ENCODE results near the gene VIPR2.
"Not testable (repeated sequence)": the region's sequence is repeated elsewhere in the genome, so short reads cannot be mapped to it uniquely, and the experiment has no call there.

The VIPR2 gene

GRCh38 chr7:159010411-159010810 lies 134.3 kb downstream of the VIPR2 start:
- DNase-seq (ENCODE audit: low read depth), result no peak

- no peak for DNase-seq (ENCODE audit: low read depth)
Measured at GRCh38 chr7:159009951-159010350, 134.7 kb downstream of the VIPR2 start.

GRCh38 chr7:159008417-159008816 lies 136.2 kb downstream of the VIPR2 start:
- no peak for DNase-seq (ENCODE audit: low read depth)

- DNase-seq (ENCODE audit: low read depth), result no peak
Measured at GRCh38 chr7:159007996-159008389, 136.7 kb downstream of the VIPR2 start.

- no peak for DNase-seq (ENCODE audit: low read depth)
Measured at GRCh38 chr7:159007364-159007995, 137.2 kb downstream of the VIPR2 start.

GRCh38 chr7:159006610-159007130 lies 138.0 kb downstream of the VIPR2 start:
- DNase-seq (ENCODE audit: low read depth), result no peak

- not testable (repeated sequence) for DNase-seq (ENCODE audit: low read depth)
Measured at GRCh38 chr7:159006022-159006609, 138.6 kb downstream of the VIPR2 start.

GRCh38 chr7:159005618-159006017 lies 139.0 kb downstream of the VIPR2 start:
- DNase-seq (ENCODE audit: low read depth), result no peak

GRCh38 chr7:159004411-159004810 lies 140.3 kb downstream of the VIPR2 start:
- no peak for DNase-seq (ENCODE audit: low read depth)

- DNase-seq (ENCODE audit: low read depth), result no peak
Measured at GRCh38 chr7:159001811-159002210, 142.9 kb downstream of the VIPR2 start.

- DNase-seq (ENCODE audit: low read depth), result no peak
Measured at GRCh38 chr7:159000859-159001435, 143.7 kb downstream of the VIPR2 start.

- no peak for DNase-seq (ENCODE audit: low read depth)
Measured at GRCh38 chr7:159000070-159000469, 144.6 kb downstream of the VIPR2 start.

- no peak for DNase-seq (ENCODE audit: low read depth)
Measured at GRCh38 chr7:158999496-158999895, 145.2 kb downstream of the VIPR2 start.

GRCh38 chr7:158998261-158998660 lies 146.4 kb downstream of the VIPR2 start:
- not testable (repeated sequence) for DNase-seq (ENCODE audit: low read depth)

- DNase-seq (ENCODE audit: low read depth), result no peak
Measured at GRCh38 chr7:158997471-158997870, 147.2 kb downstream of the VIPR2 start.

GRCh38 chr7:158997110-158997453 lies 147.6 kb downstream of the VIPR2 start:
- no peak for DNase-seq (ENCODE audit: low read depth)

GRCh38 chr7:158996214-158997109 lies 148.2 kb downstream of the VIPR2 start:
- no peak for DNase-seq (ENCODE audit: low read depth)

- DNase-seq (ENCODE audit: low read depth), result no peak
Measured at GRCh38 chr7:158995514-158995913, 149.2 kb downstream of the VIPR2 start.

- DNase-seq (ENCODE audit: low read depth), result no peak
Measured at GRCh38 chr7:158994687-158995086, 150.0 kb downstream of the VIPR2 start.

- no peak for DNase-seq (ENCODE audit: low read depth)
Measured at GRCh38 chr7:158993591-158993990, 151.1 kb downstream of the VIPR2 start.

- no peak for DNase-seq (ENCODE audit: low read depth)
Measured at GRCh38 chr7:158992759-158993158, 151.9 kb downstream of the VIPR2 start.

- DNase-seq (ENCODE audit: low read depth), result no peak
Measured at GRCh38 chr7:158991824-158992621, 152.6 kb downstream of the VIPR2 start.

All from ELR (cell line).